ENCODE measurements around the gene CACNA1S.
A peak's percentile ranks its signal among the peaks of the same experiment; 100 is the strongest.

CACNA1S gene

GRCh38 chr1:201023920-201024624 lies 88.2 kb downstream of the CACNA1S start:
- DNase-seq = no peak

- DNase-seq = peak; percentile 89
These were observed 88.7 kb downstream of the CACNA1S start, which contains the start of gene KIF21B for GRCh38 chr1:201023517-201023902. Gene KIF21B, minus strand, starts transcription at chr1:201023714. Its CDS starts 331 bp downstream, at chr1:201023383.

- DNase-seq = no peak
These were observed 89.3 kb downstream of the CACNA1S start for GRCh38 chr1:201022820-201023516.

- DNase-seq = no peak
These were observed 89.8 kb downstream of the CACNA1S start for GRCh38 chr1:201022493-201022819.

GRCh38 chr1:201021630-201022492 lies 90.4 kb downstream of the CACNA1S start:
- DNase-seq = no peak

- DNase-seq = peak; percentile 70
These were observed 91.3 kb downstream of the CACNA1S start for GRCh38 chr1:201020721-201021629.

GRCh38 chr1:201020040-201020591 lies 92.1 kb downstream of the CACNA1S start:
- peak; percentile 64 for DNase-seq

GRCh38 chr1:201019321-201019977 lies 92.8 kb downstream of the CACNA1S start:
- DNase-seq = peak; percentile 96

GRCh38 chr1:201017828-201018163 lies 94.4 kb downstream of the CACNA1S start:
- no peak for DNase-seq

GRCh38 chr1:201016943-201017827 lies 95.0 kb downstream of the CACNA1S start:
- no peak for DNase-seq

- DNase-seq = peak; percentile 67
These were observed 96.0 kb downstream of the CACNA1S start for GRCh38 chr1:201016211-201016651.

GRCh38 chr1:201015551-201016091 lies 96.6 kb downstream of the CACNA1S start:
- peak; percentile 88 for DNase-seq

- DNase-seq = peak; percentile 47
These were observed 97.4 kb downstream of the CACNA1S start for GRCh38 chr1:201014816-201015200.

GRCh38 chr1:201013991-201014815 lies 98.0 kb downstream of the CACNA1S start:
- no peak for DNase-seq

- DNase-seq = peak; percentile 78
These were observed 99.2 kb downstream of the CACNA1S start for GRCh38 chr1:201013031-201013485.

- DNase-seq = no peak
These were observed 100.6 kb downstream of the CACNA1S start for GRCh38 chr1:201011616-201012015.

GRCh38 chr1:201009962-201010645 lies 102.1 kb downstream of the CACNA1S start:
- no peak for DNase-seq

- DNase-seq = no peak
These were observed 103.4 kb downstream of the CACNA1S start for GRCh38 chr1:201008666-201009360.
